CD4-positive, alpha-beta T cell treated with Interleukin-17A for 4 hours (primary cell): ENCODE results near the gene IL31RA.
A peak's percentile ranks its signal among the peaks of the same experiment; 100 is the strongest.

Source experiments
- DNase-seq: peaks from one replicate; pipeline ENCODE4 v3.0.0-alpha.2; 2020; ENCODE audit warnings: mixed read lengths

Gene IL31RA

DNA sequence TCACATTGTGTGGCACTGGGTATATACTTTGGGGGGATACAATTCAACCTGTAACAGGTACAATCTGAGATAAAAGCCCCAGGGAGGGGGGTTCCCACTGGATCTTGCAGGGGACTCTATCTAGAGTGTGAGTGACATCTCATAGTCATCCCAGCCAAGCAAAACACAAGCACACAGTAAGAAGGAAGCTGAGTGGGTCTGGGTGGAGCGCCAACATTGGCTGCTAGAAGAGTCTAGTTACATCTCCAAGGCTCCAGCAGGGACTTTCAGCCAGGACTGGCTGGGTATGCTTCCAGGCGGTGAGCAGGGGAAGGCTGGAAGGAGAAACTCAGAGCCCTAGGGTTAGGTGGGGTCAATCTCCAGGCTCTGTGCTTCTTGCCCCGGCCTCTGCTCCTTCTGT lies 53.0 kb downstream of the IL31RA start:
- no peak for DNase-seq

DNA sequence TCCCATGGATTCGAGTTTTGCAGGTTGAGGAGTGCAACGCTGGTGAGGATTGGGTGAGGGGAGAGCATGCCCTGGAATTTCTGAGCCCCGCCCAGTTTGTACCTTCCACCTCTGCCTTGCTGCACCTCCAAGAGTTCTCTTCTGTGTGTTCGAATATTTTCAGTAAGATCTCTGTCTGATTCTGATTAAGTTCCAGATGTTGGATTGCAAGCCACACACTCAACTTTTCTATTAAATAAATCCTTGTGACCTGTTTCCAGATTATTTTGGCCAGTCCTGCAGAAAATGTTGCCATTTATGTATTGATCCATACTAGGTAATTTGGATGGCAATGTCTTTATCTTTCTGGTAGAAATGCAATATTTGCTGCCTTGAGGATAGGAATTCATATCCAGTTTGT lies 54.1 kb downstream of the IL31RA start:
- no peak for DNase-seq

DNA sequence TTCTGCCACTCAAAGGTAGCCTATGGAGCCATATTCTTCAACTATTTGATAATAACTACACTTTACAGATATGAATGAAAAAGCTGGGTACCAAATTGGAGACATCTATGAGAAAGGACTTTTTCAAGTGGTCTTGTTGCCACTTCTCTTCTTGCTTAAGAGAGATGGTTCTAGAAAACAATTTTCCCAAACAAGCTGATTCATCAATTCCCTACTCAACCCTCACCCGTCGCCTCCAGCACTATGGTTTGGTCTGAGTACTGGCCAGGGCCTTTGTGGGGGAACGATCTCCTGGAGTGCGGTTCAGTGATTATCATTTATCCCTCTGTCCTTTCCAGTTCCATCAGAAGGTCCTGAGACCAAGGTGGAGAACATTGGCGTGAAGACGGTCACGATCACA lies 56.8 kb downstream of the IL31RA start:
- DNase-seq, result no peak

GRCh38 chr5:55908804-55909203 lies 57.6 kb downstream of the IL31RA start:
- DNase-seq, result no peak

- no peak for DNase-seq
Measured at GRCh38 chr5:55911784-55912653, 60.9 kb downstream of the IL31RA start.

GRCh38 chr5:55913466-55914413 lies 62.6 kb downstream of the IL31RA start:
- DNase-seq, result no peak

DNA sequence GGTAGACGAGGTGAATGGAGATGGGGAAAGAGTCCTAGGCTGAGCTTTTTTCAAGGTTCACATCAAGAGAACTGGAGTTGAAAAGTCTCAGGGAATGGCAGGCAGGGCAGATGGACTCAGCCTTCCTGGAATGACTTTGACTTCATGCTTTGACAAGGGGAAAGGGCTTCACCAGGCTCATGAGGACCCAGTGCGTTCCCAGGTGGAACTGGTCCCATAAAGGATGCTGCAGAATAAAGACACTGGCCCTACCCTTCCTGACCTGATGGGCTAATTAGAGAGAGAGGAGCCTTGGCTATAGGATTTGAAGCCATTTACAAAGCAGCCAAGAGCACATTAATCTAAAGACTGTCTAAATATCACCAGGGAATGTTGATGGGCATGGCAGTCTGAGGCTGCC lies 63.8 kb downstream of the IL31RA start:
- DNase-seq, result no peak

GRCh38 chr5:55915783-55916182 lies 64.6 kb downstream of the IL31RA start:
- no peak for DNase-seq

DNA sequence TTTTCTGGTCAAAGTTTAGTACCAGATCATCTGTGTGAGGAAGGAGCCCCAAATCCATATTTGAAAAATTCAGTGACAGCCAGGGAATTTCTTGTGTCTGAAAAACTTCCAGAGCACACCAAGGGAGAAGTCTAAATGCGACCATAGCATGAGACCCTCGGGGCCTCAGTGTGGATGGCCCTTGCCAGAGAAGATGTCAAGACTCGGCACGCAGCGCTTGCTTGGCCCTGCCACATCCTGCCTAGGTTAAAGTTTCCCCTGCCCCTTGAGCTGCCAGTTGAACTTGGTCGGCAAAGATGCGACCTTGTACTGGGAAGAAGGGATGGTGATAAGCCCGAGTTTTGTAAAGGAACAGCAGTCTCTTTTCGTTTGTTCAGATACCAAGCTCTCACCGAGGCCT lies 65.8 kb downstream of the IL31RA start:
- no peak for DNase-seq

DNA sequence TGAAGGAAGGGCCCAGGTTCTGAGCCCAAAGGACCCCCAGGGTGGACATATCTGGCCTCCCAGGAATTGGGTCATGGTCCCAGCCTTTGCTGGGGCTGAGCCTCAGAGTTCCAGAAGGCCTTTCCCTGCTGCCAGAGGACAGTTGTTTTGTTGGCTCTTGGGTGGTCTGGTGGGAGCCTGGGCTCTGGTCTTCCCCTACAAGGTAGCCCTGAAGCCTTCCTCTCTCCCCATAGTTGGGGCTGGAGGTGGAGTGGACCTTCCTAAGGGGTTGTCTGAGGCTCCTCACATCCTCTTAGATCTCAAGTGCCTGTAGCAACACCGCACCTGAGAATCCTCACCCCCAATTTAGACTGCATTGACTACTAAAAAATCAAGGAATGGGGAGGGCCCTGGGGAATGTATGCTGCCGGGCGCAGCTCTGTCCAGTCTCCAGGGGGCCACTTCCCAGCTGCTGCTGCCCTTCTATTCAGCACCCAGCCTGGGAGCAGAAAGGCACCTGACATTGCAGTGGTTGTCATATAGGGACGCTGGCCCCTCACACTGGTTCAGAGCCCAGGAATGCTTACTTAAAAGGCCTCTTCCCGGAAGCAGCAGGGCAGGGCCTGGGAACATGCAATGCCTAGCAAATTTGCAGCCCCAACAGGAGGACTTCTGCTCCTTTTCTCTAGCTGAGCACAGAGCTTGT lies 66.4 kb downstream of the IL31RA start:
- no peak for DNase-seq

- no peak for DNase-seq
Measured at GRCh38 chr5:55918087-55919035, 67.2 kb downstream of the IL31RA start.

GRCh38 chr5:55919625-55920024 lies 68.5 kb downstream of the IL31RA start:
- peak; percentile 25 for DNase-seq

GRCh38 chr5:55920784-55921183 lies 69.6 kb downstream of the IL31RA start:
- DNase-seq, result no peak

- no peak for DNase-seq
Measured at GRCh38 chr5:55921617-55922016, 70.5 kb downstream of the IL31RA start.

- DNase-seq, result peak; percentile 38
Measured at GRCh38 chr5:55923177-55923771, 72.1 kb downstream of the IL31RA start.

DNA sequence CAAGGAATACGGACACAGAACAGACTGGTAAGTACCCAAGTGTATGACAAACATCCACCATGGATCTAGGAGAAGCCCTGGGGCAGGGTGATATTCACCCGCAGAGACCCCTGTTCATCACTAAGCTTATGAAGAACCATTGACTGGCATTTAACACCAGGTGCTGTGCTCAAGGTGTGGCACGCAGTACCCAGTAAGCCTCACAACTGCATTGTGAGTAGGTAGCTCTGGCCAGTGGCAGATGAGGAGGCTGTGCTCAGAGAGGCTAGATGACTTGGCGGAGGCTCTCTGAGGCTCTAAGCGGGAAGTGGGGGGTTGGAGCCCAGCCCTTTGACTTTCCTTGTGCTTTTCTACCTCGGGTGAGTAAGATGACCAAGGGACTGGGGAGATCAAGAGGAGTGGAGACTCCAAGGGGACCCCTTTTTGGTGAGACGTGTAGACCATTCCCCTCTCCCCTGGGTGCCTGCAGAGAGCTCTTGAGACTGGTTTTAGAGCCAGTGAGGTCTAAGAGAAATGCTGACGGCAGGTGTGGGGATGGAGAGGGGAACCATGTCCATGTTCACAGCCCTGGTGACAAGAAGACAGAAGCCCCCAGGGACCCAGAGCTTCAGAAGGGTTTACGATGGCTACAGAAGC lies 72.8 kb downstream of the IL31RA start:
- no peak for DNase-seq

- no peak for DNase-seq
Measured at GRCh38 chr5:55924744-55925143, 73.6 kb downstream of the IL31RA start.

GRCh38 chr5:55925181-55925580 lies 74.0 kb downstream of the IL31RA start:
- no peak for DNase-seq

DNA sequence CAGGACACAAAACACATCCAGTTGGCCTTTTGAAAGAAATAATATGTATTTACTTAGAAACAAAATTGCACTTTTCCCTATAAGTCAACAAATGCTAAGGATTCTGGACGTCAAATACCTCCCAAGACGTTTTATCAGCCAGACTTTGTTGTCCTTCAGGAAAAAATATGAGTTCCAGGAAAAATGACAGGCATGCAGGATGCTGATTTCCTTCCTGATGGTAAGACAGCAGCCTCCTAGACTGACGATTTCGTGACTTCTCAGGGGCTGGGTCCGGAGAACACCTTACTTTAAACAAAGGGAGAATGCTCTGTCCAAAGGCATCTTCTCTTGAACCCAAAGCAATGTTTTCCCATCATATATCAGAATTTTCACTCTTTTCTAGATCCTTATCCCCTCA lies 74.6 kb downstream of the IL31RA start:
- no peak for DNase-seq

DNA sequence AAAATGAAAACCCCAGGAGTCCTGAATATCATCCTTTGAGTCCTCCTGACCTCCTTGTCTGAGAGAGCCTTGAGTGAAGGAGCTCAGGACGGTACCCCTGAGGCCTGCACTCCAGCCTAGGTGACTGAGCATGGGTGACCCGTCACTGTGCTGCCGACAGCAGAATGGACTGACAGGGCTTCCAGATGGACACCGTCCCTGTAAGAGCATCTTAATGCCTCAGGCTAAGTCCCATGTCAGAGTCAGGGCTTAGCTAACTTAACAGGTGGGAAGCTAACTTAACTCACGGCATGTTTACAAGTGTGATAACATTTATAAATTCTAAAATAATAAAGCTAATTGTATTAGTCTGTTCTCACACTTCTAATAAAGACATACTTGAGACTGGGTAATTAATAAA lies 75.3 kb downstream of the IL31RA start:
- no peak for DNase-seq
